Measurements from ENCODE around the gene DYNLT1.

Gene DYNLT1

GRCh38 chr6:158628542-158628941 lies 16.0 kb downstream of the DYNLT1 start:
- H3K27ac ChIP-seq (ENCODE audit: low read length): no peak overlapping the region
- peaks cover 14 to 42% of the 10 kb centered on the region in 2 donors for H3K36me3 ChIP-seq (ENCODE audit: control insufficient read depth in 2 of 2, insufficient read depth in 2 of 2, low read length in 2 of 2)
- H3K27me3 ChIP-seq (ENCODE audit: control insufficient read depth in 1 of 2, insufficient read depth in 2 of 2, low read length in 2 of 2): no peaks in the 10 kb centered on the region
- no peak overlapping the region for H3K4me3 ChIP-seq (ENCODE audit: low read length in 2 of 2)
- H3K4me1 ChIP-seq (ENCODE audit: control insufficient read depth, insufficient read depth, low read length): peaks cover 16% of the 10 kb centered on the region
- no peaks in the 10 kb centered on the region for H3K9me3 ChIP-seq (ENCODE audit: control insufficient read depth in 2 of 2, low read length in 2 of 2)
- no peak overlapping the region for H3K9ac ChIP-seq (ENCODE audit: low read length in 2 of 2)

- no peak overlapping the region for H3K9ac ChIP-seq (ENCODE audit: low read length in 2 of 2)
- H3K4me3 ChIP-seq (ENCODE audit: low read length in 2 of 2): no peak overlapping the region
- H3K27me3 ChIP-seq (ENCODE audit: control insufficient read depth in 1 of 2, insufficient read depth in 2 of 2, low read length in 2 of 2): no peaks in the 10 kb centered on the region
- peaks cover 16% of the 10 kb centered on the region for H3K4me1 ChIP-seq (ENCODE audit: control insufficient read depth, insufficient read depth, low read length)
- no peaks in the 10 kb centered on the region for H3K9me3 ChIP-seq (ENCODE audit: control insufficient read depth in 2 of 2, low read length in 2 of 2)
- H3K36me3 ChIP-seq (ENCODE audit: control insufficient read depth in 2 of 2, insufficient read depth in 2 of 2, low read length in 2 of 2): peaks cover 16 to 39% of the 10 kb centered on the region in 2 donors
- H3K27ac ChIP-seq (ENCODE audit: low read length): no peak overlapping the region
These were observed 16.7 kb downstream of the DYNLT1 start for GRCh38 chr6:158627940-158628211.

GRCh38 chr6:158627168-158627939 lies 17.2 kb downstream of the DYNLT1 start:
- H3K27ac ChIP-seq (ENCODE audit: low read length): no peak overlapping the region
- no peak overlapping the region for H3K4me3 ChIP-seq (ENCODE audit: low read length in 2 of 2)
- peaks cover 20 to 40% of the 10 kb centered on the region in 2 donors for H3K36me3 ChIP-seq (ENCODE audit: control insufficient read depth in 2 of 2, insufficient read depth in 2 of 2, low read length in 2 of 2)

GRCh38 chr6:158626360-158627167 lies 18.0 kb downstream of the DYNLT1 start:
- peaks cover 10% of the 10 kb centered on the region for H3K4me1 ChIP-seq (ENCODE audit: control insufficient read depth, insufficient read depth, low read length)
- H3K27ac ChIP-seq (ENCODE audit: low read length): no peak overlapping the region
- no peak overlapping the region for H3K9ac ChIP-seq (ENCODE audit: low read length in 2 of 2)
- H3K9me3 ChIP-seq (ENCODE audit: control insufficient read depth in 2 of 2, low read length in 2 of 2): no peaks in the 10 kb centered on the region
- H3K36me3 ChIP-seq (ENCODE audit: control insufficient read depth in 2 of 2, insufficient read depth in 2 of 2, low read length in 2 of 2): peaks cover 21 to 40% of the 10 kb centered on the region in 2 donors
- H3K4me3 ChIP-seq (ENCODE audit: low read length in 2 of 2): no peak overlapping the region
- no peaks in the 10 kb centered on the region for H3K27me3 ChIP-seq (ENCODE audit: control insufficient read depth in 1 of 2, insufficient read depth in 2 of 2, low read length in 2 of 2)

More at GRCh38 chr6:158627168-158627939, 17.2 kb downstream of the DYNLT1 start:
- peaks cover 14% of the 10 kb centered on the region for H3K4me1 ChIP-seq (ENCODE audit: control insufficient read depth, insufficient read depth, low read length)
- H3K9me3 ChIP-seq (ENCODE audit: control insufficient read depth in 2 of 2, low read length in 2 of 2): no peaks in the 10 kb centered on the region
- no peak overlapping the region for H3K9ac ChIP-seq (ENCODE audit: low read length in 2 of 2)
- H3K27me3 ChIP-seq (ENCODE audit: control insufficient read depth in 1 of 2, insufficient read depth in 2 of 2, low read length in 2 of 2): no peaks in the 10 kb centered on the region

- Histone ChIP-seq H3K9ac (ENCODE audit: low read length in 2 of 2) (no peak overlapping the region), H3K36me3 (ENCODE audit: control insufficient read depth in 2 of 2, insufficient read depth in 2 of 2, low read length in 2 of 2) (peaks cover 25 to 35% of the 10 kb centered on the region in 2 donors), H3K27ac (ENCODE audit: low read length) (no peak overlapping the region), H3K4me1 (ENCODE audit: control insufficient read depth, insufficient read depth, low read length) (peaks cover 3% of the 10 kb centered on the region), H3K4me3 (ENCODE audit: low read length in 2 of 2) (no peak overlapping the region), H3K9me3 (ENCODE audit: control insufficient read depth in 2 of 2, low read length in 2 of 2) (no peaks in the 10 kb centered on the region), H3K27me3 (ENCODE audit: control insufficient read depth in 1 of 2, insufficient read depth in 2 of 2, low read length in 2 of 2) (no peaks in the 10 kb centered on the region)
These were observed 18.6 kb downstream of the DYNLT1 start for GRCh38 chr6:158625881-158626305.

- no peaks in the 10 kb centered on the region for H3K4me1 ChIP-seq (ENCODE audit: control insufficient read depth, insufficient read depth, low read length)
- H3K9ac ChIP-seq (ENCODE audit: low read length in 2 of 2): no peak overlapping the region
- no peak overlapping the region for H3K27ac ChIP-seq (ENCODE audit: low read length)
- H3K27me3 ChIP-seq (ENCODE audit: control insufficient read depth in 1 of 2, insufficient read depth in 2 of 2, low read length in 2 of 2): no peaks in the 10 kb centered on the region
- no peaks in the 10 kb centered on the region for H3K9me3 ChIP-seq (ENCODE audit: control insufficient read depth in 2 of 2, low read length in 2 of 2)
- no peak overlapping the region for H3K4me3 ChIP-seq (ENCODE audit: low read length in 2 of 2)
- H3K36me3 ChIP-seq (ENCODE audit: control insufficient read depth in 2 of 2, insufficient read depth in 2 of 2, low read length in 2 of 2): peaks cover 29 to 37% of the 10 kb centered on the region in 2 donors
These were observed 19.6 kb downstream of the DYNLT1 start for GRCh38 chr6:158624684-158625682.

- H3K27ac ChIP-seq (ENCODE audit: low read length): no peak overlapping the region
- H3K4me3 ChIP-seq (ENCODE audit: low read length in 2 of 2): no peak overlapping the region
- no peaks in the 10 kb centered on the region for H3K4me1 ChIP-seq (ENCODE audit: control insufficient read depth, insufficient read depth, low read length)
- H3K36me3 ChIP-seq (ENCODE audit: control insufficient read depth in 2 of 2, insufficient read depth in 2 of 2, low read length in 2 of 2): peaks cover 29 to 34% of the 10 kb centered on the region in 2 donors
- H3K9ac ChIP-seq (ENCODE audit: low read length in 2 of 2): no peak overlapping the region
- H3K27me3 ChIP-seq (ENCODE audit: control insufficient read depth in 1 of 2, insufficient read depth in 2 of 2, low read length in 2 of 2): no peaks in the 10 kb centered on the region
- no peaks in the 10 kb centered on the region for H3K9me3 ChIP-seq (ENCODE audit: control insufficient read depth in 2 of 2, low read length in 2 of 2)
These were observed 21.9 kb downstream of the DYNLT1 start for GRCh38 chr6:158622545-158623190.

GRCh38 chr6:158621694-158622544 lies 22.6 kb downstream of the DYNLT1 start:
- no peaks in the 10 kb centered on the region for H3K4me1 ChIP-seq (ENCODE audit: control insufficient read depth, insufficient read depth, low read length)
- H3K9ac ChIP-seq (ENCODE audit: low read length in 2 of 2): no peak overlapping the region
- no peak overlapping the region for H3K4me3 ChIP-seq (ENCODE audit: low read length in 2 of 2)
- no peak overlapping the region for H3K27ac ChIP-seq (ENCODE audit: low read length)
- H3K9me3 ChIP-seq (ENCODE audit: control insufficient read depth in 2 of 2, low read length in 2 of 2): no peaks in the 10 kb centered on the region
- peaks cover 23 to 28% of the 10 kb centered on the region in 2 donors for H3K36me3 ChIP-seq (ENCODE audit: control insufficient read depth in 2 of 2, insufficient read depth in 2 of 2, low read length in 2 of 2)
- no peaks in the 10 kb centered on the region for H3K27me3 ChIP-seq (ENCODE audit: control insufficient read depth in 1 of 2, insufficient read depth in 2 of 2, low read length in 2 of 2)

GRCh38 chr6:158620963-158621693 lies 23.4 kb downstream of the DYNLT1 start:
- Histone ChIP-seq H3K9ac (ENCODE audit: low read length in 2 of 2) (no peak overlapping the region), H3K9me3 (ENCODE audit: control insufficient read depth in 2 of 2, low read length in 2 of 2) (no peaks in the 10 kb centered on the region), H3K36me3 (ENCODE audit: control insufficient read depth in 2 of 2, insufficient read depth in 2 of 2, low read length in 2 of 2) (peaks cover 21 to 22% of the 10 kb centered on the region in 2 donors), H3K27me3 (ENCODE audit: control insufficient read depth in 1 of 2, insufficient read depth in 2 of 2, low read length in 2 of 2) (no peaks in the 10 kb centered on the region), H3K27ac (ENCODE audit: low read length) (no peak overlapping the region), H3K4me1 (ENCODE audit: control insufficient read depth, insufficient read depth, low read length) (no peaks in the 10 kb centered on the region), H3K4me3 (ENCODE audit: low read length in 2 of 2) (no peak overlapping the region)

Data from stomach smooth muscle (tissue), 2 donors.